ENCODE results near the gene IPO13.

The IPO13 gene

DNA sequence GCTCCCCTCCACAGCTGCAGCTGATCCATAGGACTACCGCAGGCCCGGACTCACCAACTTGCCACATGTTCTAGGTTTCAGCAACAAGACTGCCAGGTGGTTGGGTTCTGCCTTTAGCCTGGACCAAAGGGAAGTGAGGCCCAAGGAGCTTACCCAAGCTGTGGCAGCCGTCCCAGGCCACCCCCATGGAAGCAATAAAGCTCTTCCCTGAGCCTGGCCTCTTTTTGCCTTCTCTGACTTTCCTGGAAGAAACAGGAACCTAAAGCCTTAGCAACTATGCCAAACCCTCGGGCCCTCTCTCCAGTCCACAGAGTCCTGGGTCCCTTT is 15.8 kb upstream of the IPO13 start:
- DNase-seq = no peak

DNA sequence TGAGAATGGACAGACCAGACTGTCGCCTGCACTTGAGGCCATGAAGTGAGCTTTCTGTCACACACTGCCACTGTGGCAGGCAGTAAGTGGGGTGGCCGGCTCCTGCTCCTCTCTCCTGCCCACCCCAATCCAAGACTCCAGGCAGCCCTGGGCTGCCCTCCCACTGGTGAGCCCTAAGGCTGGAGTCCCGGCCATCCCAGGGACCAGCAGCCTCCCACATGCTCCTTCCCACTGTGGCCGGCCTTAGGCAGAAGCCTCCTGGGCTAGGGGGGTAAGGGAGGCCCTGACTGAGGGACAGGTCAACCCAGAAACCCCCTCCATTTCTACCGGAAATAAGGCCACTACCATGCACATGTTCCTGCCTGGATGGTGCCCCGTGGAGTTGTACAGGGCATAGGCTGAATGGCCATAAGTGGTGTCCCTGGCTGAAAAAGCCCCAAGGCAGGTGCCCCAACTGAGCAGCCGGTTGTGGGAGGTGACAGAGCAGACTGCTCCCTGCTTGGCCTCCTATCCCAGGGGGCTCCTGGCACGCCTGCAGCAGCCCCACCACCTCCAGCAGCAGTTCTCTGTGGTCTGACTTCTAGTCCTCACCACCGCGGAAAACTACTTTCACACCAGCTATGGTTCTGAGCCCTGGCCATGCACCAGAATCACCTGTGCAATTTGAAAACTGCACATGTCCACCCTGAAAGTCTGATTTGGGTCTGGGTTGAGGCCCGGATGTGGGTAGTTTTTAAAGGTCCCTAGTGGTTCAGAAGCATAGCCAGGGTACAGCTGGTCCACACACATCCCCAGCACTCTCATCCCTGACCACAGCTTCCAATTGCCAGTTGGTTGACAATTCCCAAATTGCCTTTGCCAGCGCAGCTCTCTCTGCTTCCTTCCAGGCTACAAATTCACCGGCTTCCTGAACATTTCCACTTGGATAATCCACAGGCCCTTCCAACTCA is 14.8 kb upstream of the IPO13 start:
- no peak for DNase-seq

DNA sequence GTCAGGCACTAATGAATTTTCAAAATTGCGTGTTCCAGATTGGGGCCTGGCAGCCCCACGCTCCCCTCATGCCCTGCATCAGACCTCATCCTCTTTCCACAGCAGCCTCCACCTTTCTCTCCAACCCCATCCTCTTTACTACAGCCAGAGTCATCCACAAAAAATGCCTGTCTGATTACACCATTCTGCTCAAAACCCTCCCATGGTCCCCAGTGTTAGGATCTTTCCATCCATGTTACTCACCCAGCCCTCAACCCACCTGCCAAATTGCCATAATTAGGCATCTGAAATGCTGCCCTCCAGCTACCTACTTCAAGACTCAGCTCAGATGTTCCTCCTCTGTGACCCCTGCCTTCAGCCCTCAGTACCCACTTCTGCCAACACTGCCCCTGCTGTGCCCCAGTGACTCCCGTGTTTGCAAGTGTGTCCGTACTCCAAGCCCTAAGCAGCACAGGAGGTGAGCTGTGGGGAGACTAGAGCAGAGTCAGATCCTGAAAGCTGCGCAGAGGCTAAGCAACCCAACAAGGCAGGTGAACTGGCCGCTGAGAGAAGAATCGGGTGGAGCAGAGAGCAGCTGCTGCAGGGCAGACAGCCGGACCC is 13.9 kb upstream of the IPO13 start:
- DNase-seq = no peak

DNA sequence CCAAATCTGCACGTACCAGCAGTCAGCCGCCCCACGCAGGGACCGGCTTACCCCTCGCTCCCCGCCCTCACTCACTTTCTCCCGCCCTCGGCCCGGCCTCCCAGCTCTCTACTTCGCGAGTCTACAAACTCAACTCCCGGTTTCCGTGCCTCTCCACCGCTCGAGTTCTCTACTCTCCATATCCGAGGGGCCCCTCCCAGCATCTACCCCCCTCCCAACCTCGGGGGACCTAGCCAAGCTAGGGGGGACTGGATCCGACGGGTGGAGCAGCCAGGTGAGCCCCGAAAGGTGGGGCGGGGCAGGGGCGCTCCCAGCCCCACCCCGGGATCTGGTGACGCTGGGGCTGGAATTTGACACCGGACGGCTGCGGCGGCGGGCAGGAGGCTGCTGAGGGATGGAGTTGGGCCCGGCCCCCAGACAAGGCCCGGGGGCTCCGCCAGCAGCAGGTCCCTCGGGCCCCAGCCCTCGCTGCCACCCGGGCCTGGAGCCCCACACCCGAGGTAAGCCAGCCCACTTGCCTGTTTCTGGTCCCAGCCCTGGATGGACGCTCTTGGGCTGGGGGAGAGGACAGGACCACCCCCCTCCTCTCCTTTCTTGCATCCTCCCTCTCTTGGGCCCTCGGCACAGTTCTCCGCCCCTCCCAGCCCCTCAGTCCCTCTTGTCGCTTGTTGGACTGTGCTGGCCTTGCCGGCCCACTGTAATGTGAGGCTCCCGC is 13.2 kb upstream of the IPO13 start, which contains the start of gene ARTN:
Gene ARTN, plus strand, starts transcription at position 416 of the 715 bp plus-strand sequence. CDS start 1,856 bp downstream, outside the sequence.
- DNase-seq = no peak

DNA sequence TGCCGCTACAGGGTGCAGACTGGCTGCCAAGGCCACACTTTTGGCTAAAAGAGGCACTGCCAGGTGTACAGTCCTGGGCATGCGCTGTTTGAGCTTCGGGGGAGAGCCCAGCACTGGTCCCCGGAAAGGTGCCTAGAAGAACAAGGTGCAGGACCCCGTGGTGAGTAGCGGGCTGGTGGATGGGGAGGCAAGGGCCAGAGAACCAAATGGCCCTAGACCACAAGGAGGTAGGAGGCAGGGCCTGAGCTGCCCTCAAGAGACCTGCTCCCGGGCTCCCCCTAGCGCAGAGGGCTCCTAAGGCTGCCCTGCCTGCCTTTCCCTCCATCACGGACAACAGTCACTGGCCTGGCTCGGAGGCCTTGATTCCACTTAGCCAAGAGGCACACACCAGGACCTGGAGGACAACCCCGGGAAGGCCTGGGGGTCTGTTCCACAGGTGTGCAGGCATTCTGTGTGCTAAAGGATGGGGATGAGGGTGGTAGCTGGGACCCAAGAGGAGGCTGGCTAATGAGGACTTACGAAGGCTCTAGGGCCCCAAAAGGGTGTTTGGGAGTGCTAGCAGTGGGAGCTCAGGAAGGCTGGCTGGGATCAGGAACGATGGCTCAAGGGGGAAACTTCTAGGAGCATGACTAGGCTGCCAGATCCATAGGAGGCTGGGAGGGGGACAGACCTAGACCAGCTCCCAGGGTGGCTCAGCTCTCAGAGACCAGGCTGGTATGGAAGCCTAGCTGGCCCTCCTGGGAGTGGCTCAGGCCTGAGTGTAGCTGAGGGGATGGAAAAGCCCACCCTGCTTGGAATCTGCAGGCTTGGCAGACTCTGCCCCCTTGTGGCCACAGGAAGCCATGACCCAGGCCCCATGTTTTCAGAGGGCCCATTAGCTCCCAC is 12.4 kb upstream of the IPO13 start:
- DNase-seq = peak; percentile 34

DNA sequence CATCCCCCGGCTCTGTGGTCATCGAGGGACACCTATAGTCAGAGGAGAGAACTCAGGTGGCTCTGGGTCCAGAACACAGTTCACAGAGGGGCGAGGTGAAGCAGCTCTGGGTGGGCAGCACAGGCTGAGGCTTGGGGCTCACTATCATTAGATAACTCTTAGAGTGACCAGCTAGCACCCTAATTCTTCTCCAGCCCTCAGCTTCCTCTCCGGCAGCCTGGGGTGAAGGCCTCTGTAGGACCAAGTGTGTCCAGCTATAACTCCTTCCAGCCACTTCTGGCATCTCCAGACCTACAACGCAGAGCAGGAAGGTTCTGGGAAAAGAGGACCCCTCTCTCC is 11.8 kb upstream of the IPO13 start:
- no peak for DNase-seq

DNA sequence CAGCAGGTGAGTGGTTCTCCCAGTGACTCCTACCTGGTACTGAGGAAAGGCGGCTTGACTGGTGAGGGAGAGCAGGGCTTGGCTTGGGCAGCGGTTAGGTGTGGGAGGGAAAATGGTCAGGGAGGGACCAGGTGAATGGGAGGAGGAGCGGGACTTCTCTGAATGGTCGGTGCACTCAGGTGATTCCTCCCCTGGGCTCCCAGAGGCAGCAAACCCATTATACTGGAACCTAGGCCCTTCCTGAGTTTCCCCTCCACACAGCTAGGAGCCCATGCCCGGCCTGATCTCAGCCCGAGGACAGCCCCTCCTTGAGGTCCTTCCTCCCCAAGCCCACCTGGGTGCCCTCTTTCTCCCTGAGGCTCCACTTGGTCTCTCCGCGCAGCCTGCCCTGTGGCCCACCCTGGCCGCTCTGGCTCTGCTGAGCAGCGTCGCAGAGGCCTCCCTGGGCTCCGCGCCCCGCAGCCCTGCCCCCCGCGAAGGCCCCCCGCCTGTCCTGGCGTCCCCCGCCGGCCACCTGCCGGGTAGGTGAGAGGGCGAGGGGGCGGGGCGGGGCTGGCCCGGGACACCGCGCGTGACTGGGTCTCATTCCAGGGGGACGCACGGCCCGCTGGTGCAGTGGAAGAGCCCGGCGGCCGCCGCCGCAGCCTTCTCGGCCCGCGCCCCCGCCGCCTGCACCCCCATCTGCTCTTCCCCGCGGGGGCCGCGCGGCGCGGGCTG is 10.9 kb upstream of the IPO13 start:
- DNase-seq = no peak

DNA sequence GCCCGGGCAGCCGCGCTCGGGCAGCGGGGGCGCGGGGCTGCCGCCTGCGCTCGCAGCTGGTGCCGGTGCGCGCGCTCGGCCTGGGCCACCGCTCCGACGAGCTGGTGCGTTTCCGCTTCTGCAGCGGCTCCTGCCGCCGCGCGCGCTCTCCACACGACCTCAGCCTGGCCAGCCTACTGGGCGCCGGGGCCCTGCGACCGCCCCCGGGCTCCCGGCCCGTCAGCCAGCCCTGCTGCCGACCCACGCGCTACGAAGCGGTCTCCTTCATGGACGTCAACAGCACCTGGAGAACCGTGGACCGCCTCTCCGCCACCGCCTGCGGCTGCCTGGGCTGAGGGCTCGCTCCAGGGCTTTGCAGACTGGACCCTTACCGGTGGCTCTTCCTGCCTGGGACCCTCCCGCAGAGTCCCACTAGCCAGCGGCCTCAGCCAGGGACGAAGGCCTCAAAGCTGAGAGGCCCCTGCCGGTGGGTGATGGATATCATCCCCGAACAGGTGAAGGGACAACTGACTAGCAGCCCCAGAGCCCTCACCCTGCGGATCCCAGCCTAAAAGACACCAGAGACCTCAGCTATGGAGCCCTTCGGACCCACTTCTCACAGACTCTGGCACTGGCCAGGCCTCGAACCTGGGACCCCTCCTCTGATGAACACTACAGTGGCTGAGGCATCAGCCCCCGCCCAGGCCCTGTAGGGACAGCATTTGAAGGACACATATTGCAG is 10.2 kb upstream of the IPO13 start:
- no peak for DNase-seq

- no peak for DNase-seq
Observed at GRCh38 chr1:43937179-43937865, 9.4 kb upstream of the IPO13 start.

DNA sequence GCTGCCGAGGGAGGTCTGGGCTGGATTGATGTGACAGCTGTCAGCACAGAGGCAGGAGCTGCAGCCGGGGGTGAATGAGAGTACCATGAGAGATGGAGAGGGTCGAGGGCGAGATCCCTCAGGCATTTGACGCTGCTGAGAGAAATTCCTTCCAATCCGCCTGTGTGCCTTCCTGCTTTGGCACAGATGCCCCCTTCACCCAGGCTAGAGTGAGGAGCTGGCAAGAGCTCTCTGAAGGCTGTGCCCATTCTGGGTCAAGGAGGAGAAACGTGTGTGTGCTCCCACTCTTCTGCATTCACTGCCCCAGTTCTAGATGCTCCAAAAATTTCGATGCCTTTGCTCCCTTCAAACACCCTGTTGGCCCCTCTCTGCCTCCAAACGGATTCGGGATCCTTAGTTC is 8.4 kb upstream of the IPO13 start:
- no peak for DNase-seq

DNA sequence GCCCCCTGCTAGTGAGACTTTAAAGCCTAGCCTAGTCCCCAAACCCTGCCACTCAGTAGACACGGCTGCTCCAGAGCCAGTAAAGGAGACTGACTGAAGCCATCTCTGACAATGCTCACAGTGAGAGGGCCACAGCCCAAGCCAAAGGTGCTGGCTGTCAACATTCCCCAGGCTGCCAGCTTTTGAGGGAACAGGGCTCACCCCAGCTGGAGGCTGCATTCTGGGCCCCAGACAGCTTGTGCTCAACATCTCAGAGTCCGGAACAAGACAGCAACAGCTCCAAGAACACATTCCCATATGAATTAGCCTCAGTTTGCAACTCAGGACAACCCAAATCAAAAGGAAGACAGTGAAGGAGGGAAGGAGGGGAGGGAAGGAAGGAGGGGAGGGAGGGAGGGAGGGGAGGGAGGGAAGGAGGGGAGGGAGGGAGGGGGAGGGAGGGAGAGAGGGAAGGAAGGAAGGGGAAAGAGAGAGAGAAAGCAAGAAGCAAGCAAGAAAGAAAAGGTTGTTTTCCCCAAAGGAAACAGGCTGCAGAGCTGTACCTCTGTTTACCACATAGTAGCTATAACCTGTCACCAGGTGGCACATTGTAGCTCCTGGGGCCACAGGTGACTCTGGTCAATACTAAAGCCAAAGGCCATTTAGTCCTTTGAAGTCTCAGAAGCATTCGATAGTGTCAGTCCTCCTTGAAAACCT is 7.7 kb upstream of the IPO13 start:
- no peak for DNase-seq

- no peak for DNase-seq
Observed at GRCh38 chr1:43942411-43942810, 4.3 kb upstream of the IPO13 start.

DNA sequence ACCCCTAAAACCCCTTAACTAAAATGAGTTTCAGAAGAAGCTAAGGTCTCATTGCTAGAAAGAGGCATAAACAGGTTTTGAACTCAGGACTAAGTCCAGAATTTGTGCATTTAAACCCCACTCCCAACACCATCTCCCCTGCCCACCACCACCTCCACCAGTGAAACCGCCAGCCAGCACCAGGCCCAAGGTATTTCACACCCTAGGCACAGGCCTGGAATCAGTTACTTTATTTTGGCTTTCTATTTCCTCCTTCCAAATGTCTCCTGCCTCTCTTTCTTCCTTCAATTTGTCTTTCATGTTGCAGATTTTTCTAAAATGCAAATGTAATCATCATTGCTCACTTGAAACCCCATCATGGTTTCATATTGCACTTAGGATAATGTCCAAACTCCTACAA is 1.9 kb upstream of the IPO13 start:
- no peak for DNase-seq

- DNase-seq = no peak
Observed at GRCh38 chr1:43945674-43946235, 995 bp upstream of the IPO13 start.

- no peak for DNase-seq
Observed at GRCh38 chr1:43947061-43947873, 517 bp downstream of the IPO13 start.

DNA sequence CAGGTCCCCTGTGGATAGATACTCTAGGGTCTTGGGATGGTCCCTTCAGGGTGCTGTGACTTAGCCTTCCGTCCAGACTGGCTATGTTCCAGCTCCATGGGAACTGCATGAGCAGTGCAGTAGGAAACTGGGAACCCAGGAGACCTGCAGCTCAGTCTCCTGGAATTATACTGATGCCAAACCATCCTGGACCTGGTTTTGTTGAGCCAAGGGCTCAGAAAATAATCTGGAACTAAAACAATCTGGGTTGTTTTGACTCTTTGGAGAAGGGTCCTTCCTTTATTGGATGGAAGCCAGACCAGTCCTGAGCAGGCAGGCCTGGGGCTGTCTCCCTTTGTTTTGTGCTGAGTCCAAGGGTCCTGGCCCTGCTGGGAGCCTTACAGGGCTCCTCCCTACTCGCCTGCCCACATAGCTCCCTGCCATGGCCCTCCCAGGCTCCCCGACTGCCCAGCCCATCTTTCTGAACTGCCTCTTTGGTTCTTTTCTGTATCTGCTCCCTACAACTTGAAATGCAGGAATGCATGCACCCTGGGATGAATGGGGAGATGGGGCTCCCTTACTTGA is 1.2 kb downstream of the IPO13 start:
- DNase-seq = no peak

DNA sequence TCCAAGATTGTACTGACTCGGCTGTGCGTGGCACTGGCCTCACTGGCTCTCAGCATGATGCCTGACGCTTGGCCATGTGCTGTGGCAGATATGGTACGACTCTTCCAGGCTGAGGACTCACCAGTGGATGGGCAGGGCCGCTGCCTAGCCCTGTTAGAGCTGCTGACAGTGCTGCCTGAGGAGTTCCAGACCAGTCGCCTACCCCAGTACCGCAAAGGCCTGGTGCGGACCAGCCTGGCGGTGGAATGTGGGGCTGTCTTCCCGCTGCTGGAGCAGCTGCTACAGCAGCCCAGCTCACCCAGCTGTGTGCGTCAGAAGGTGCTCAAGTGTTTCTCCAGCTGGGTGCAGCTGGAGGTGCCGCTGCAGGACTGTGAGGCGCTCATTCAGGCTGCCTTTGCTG is 2.9 kb downstream of the IPO13 start:
- DNase-seq = no peak
